ENCODE results near the gene ANXA2.

- no peak for TF ChIP-seq CTCF (IDR thresholded peaks at IDR 0.05)
- TF ChIP-seq POLR2A (IDR thresholded peaks at IDR 0.05) = no peak
These were observed 10.5 kb downstream of the ANXA2 start for GRCh38 chr15:60387321-60387720.
